WTC11 (cell line): Measurements from ENCODE around the gene CNTNAP2. TPM values are rescaled to one million over a fixed set of nuclear protein-coding genes. Genes with fewer than 3 reads are reported as not detected.

Experiments
- ATAC-seq: fragments of 200-7000 bp; cut with Tn5 transposase; 2 replicates; pipeline ENCODE4 v1.10.0; 2021; ENCODE audit warnings: mild to moderate bottlenecking, moderate library complexity
- CTCF ChIA-PET: fragments of 300-600 bp; sonication (Branson Sonifier 250); formaldehyde crosslinking; loops from one replicate; lab custom pipeline; 2021; ENCODE audit warnings: antibody characterized with exemption; lab: Charles Lee
- POLR2A ChIA-PET: fragments of 350-600 bp; sonication (Branson Sonifier 250); formaldehyde crosslinking; loops from one replicate; lab custom pipeline; 2021; ENCODE audit warnings: antibody characterized with exemption; lab: Charles Lee
- DNase-seq: peaks from one replicate; pipeline ENCODE4 v3.0.0; 2021; ENCODE audit warnings: low spot score
- H3K27ac Mint-ChIP-seq: 2 replicates; pipeline ENCODE4 v1.8.0; 2021; ENCODE audit warnings: mixed read lengths
- H3K27me3 Mint-ChIP-seq: 2 replicates; pipeline ENCODE4 v1.8.0; 2021; ENCODE audit warnings: low read depth, mild to moderate bottlenecking, moderate library complexity, mixed read lengths
- H3K36me3 Mint-ChIP-seq: 2 replicates; pipeline ENCODE4 v1.8.0; 2021; ENCODE audit warnings: mixed read lengths
- H3K4me1 Mint-ChIP-seq: 2 replicates; pipeline ENCODE4 v1.8.0; 2022; ENCODE audit warnings: mixed read lengths
- H3K4me3 Mint-ChIP-seq: 2 replicates; pipeline ENCODE4 v1.8.0; 2021; ENCODE audit warnings: mild to moderate bottlenecking, moderate library complexity, mixed read lengths
- H3K9me3 Mint-ChIP-seq: 2 replicates; pipeline ENCODE4 v1.8.0; 2021; ENCODE audit warnings: mixed read lengths
- CREM ChIP-seq: sonication (generic); formaldehyde crosslinking; IDR thresholded peaks from 2 replicates; pipeline ENCODE4 v1.8.1; 2022; ENCODE audit warnings: mild to moderate bottlenecking, missing genetic modification reagents, moderate library complexity
- GABPB1 ChIP-seq: sonication (generic); formaldehyde crosslinking; IDR thresholded peaks from 2 replicates; pipeline ENCODE4 v1.8.1; 2023; ENCODE audit warnings: mild to moderate bottlenecking, missing genetic modification reagents
- GTF2I ChIP-seq: fragments of 250-450 bp; sonication (Bioruptor Pico); conservative IDR thresholded peaks from 2 replicates; pipeline ENCODE4 v1.4.0; 2021; ENCODE audit warnings: mild to moderate bottlenecking
- IRF2 ChIP-seq: sonication (generic); formaldehyde crosslinking; IDR thresholded peaks from 2 replicates; pipeline ENCODE4 v1.8.0; 2022; ENCODE audit warnings: low read depth, missing genetic modification reagents, borderline replicate concordance
- JAZF1 ChIP-seq: fragments of 250-450 bp; sonication (Bioruptor Pico); IDR thresholded peaks from 2 replicates; pipeline ENCODE4 v1.9.0; 2021; ENCODE audit warnings: moderate library complexity, mild to moderate bottlenecking, inconsistent platforms
- MXD4 ChIP-seq: fragments of 250-450 bp; sonication (Bioruptor Pico); IDR thresholded peaks from 2 replicates; pipeline ENCODE4 v1.8.0; 2021; ENCODE audit warnings: mild to moderate bottlenecking, moderate library complexity, borderline replicate concordance
- MYBL2 ChIP-seq: sonication (generic); formaldehyde crosslinking; IDR thresholded peaks from 2 replicates; pipeline ENCODE4 v1.8.1; 2023; ENCODE audit warnings: mild to moderate bottlenecking, moderate library complexity, missing genetic modification reagents
- NFYB ChIP-seq: sonication (generic); formaldehyde crosslinking; conservative IDR thresholded peaks from 2 replicates; pipeline ENCODE4 v1.8.0; 2022; ENCODE audit warnings: low read depth, missing genetic modification reagents
- NR1H2 ChIP-seq: sonication (generic); formaldehyde crosslinking; IDR thresholded peaks from 2 replicates; pipeline ENCODE4 v1.9.0; 2021; ENCODE audit warnings: mild to moderate bottlenecking, moderate library complexity, missing genetic modification reagents
- OVOL2 ChIP-seq: fragments of 250-450 bp; sonication (Bioruptor Pico); IDR thresholded peaks from 2 replicates; pipeline ENCODE4 v1.9.0; 2021; ENCODE audit warnings: mild to moderate bottlenecking, borderline replicate concordance
- RELA ChIP-seq: sonication (generic); formaldehyde crosslinking; IDR thresholded peaks from 2 replicates; pipeline ENCODE4 v1.8.1; 2022; ENCODE audit warnings: missing genetic modification reagents, mild to moderate bottlenecking, borderline replicate concordance
- ZNF263 ChIP-seq: sonication (generic); formaldehyde crosslinking; IDR thresholded peaks from 2 replicates; pipeline ENCODE4 v1.8.1; 2022; ENCODE audit warnings: low read depth, mild to moderate bottlenecking, moderate library complexity, missing genetic modification reagents
- ZNF416 ChIP-seq: fragments of 250-450 bp; sonication (Bioruptor Pico); IDR thresholded peaks from 2 replicates; pipeline ENCODE4 v1.9.0; 2021; ENCODE audit warnings: mild to moderate bottlenecking, inconsistent platforms
- total RNA-seq: library from RNA; stranded (reverse); gene quantifications from 3 replicates; pipeline ENCODE4 v1.2.3, GENCODE V29; 2021
- TF ChIP-seq, protein P1 (sequence below): sonication (generic); formaldehyde crosslinking; IDR thresholded peaks from 2 replicates; pipeline ENCODE4 v1.8.1; 2023; ENCODE audit warnings: mild to moderate bottlenecking, missing genetic modification reagents, borderline replicate concordance
- TF ChIP-seq, protein P2 (sequence below): sonication (generic); formaldehyde crosslinking; IDR thresholded peaks from 2 replicates; pipeline ENCODE4 v1.8.0; 2022; ENCODE audit warnings: mild to moderate bottlenecking, missing genetic modification reagents
- TF ChIP-seq, protein P3 (sequence below): sonication (generic); formaldehyde crosslinking; IDR thresholded peaks from 2 replicates; pipeline ENCODE4 v1.8.1; 2023; ENCODE audit warnings: mild to moderate bottlenecking, missing genetic modification reagents
- TF ChIP-seq, protein P4 (sequence below): sonication (generic); formaldehyde crosslinking; IDR thresholded peaks from 2 replicates; pipeline ENCODE4 v1.8.1; 2023; ENCODE audit warnings: mild to moderate bottlenecking, missing genetic modification reagents, moderate library complexity
- TF ChIP-seq, protein P5 (sequence below): sonication (generic); formaldehyde crosslinking; IDR thresholded peaks from 2 replicates; pipeline ENCODE4 v1.8.1; 2023; ENCODE audit warnings: mild to moderate bottlenecking, moderate library complexity, missing genetic modification reagents
- TF ChIP-seq, protein P6 (sequence below): fragments of 250-450 bp; sonication (Bioruptor Pico); IDR thresholded peaks from 2 replicates; pipeline ENCODE4 v1.9.0; 2021; ENCODE audit warnings: moderate library complexity, mild to moderate bottlenecking, inconsistent platforms, borderline replicate concordance

Gene CNTNAP2
- total RNA-seq, 1 experiment from 2014 or later = 63.8 TPM

DNA sequence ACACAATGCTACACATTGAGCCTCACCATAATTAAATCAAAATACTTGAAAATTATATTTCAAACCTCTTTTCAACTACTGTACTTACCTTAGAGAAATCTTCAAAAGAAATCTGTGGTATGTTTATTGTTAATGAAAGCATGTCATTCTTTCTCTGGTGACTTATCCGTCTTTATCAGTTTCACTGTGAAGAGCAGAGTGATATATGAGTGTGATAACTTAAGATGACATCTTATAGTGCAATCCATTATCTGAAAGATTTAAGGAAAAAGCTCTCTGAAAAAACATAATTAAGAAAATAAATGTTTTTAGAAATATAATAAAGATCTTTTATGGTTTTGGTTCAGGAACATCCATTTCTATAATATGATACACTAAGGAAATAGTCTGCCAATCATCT, 1562.3 kb downstream of the CNTNAP2 start (continued):
- TF ChIP-seq, protein P1, sequence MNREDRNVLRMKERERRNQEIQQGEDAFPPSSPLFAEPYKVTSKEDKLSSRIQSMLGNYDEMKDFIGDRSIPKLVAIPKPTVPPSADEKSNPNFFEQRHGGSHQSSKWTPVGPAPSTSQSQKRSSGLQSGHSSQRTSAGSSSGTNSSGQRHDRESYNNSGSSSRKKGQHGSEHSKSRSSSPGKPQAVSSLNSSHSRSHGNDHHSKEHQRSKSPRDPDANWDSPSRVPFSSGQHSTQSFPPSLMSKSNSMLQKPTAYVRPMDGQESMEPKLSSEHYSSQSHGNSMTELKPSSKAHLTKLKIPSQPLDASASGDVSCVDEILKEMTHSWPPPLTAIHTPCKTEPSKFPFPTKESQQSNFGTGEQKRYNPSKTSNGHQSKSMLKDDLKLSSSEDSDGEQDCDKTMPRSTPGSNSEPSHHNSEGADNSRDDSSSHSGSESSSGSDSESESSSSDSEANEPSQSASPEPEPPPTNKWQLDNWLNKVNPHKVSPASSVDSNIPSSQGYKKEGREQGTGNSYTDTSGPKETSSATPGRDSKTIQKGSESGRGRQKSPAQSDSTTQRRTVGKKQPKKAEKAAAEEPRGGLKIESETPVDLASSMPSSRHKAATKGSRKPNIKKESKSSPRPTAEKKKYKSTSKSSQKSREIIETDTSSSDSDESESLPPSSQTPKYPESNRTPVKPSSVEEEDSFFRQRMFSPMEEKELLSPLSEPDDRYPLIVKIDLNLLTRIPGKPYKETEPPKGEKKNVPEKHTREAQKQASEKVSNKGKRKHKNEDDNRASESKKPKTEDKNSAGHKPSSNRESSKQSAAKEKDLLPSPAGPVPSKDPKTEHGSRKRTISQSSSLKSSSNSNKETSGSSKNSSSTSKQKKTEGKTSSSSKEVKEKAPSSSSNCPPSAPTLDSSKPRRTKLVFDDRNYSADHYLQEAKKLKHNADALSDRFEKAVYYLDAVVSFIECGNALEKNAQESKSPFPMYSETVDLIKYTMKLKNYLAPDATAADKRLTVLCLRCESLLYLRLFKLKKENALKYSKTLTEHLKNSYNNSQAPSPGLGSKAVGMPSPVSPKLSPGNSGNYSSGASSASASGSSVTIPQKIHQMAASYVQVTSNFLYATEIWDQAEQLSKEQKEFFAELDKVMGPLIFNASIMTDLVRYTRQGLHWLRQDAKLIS (CRISPR knock-in tag) = no peak
- TF ChIP-seq NR1H2 (CRISPR knock-in tag) (no peak), IRF2 (no peak), ZNF416 (no peak), NFYB (CRISPR knock-in tag) (no peak), MYBL2 (CRISPR knock-in tag) (no peak)
- TF ChIP-seq, protein P2, sequence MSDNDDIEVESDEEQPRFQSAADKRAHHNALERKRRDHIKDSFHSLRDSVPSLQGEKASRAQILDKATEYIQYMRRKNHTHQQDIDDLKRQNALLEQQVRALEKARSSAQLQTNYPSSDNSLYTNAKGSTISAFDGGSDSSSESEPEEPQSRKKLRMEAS (CRISPR knock-in tag) = no peak
- TF ChIP-seq, protein P3, sequence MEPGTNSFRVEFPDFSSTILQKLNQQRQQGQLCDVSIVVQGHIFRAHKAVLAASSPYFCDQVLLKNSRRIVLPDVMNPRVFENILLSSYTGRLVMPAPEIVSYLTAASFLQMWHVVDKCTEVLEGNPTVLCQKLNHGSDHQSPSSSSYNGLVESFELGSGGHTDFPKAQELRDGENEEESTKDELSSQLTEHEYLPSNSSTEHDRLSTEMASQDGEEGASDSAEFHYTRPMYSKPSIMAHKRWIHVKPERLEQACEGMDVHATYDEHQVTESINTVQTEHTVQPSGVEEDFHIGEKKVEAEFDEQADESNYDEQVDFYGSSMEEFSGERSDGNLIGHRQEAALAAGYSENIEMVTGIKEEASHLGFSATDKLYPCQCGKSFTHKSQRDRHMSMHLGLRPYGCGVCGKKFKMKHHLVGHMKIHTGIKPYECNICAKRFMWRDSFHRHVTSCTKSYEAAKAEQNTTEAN (CRISPR knock-in tag) = no peak

DNA sequence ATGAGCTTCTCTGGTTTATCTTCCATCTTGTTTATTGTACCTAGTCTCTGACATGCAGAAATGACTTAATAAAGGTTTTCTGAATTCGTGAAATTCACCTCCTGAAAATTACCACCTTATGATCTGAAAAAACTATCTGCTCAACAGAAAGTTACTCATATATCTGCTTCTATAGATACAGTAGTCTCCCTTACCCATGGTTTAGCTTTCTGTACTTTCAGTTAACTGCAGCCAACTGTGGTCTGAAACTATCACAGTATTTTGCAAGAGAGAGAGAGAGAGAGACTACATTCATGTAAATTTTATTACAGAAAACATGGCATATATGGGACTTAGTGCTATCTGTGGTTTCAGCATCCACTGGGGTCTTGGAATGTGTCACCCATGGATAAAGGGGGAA, 1564.9 kb downstream of the CNTNAP2 start:
- Mint-ChIP-seq H3K4me1 (no peaks in the 10 kb centered on the region), H3K27ac (no peak overlapping the region), H3K4me3 (no peak overlapping the region), H3K36me3 (no peaks in the 10 kb centered on the region), H3K27me3 (no peaks in the 10 kb centered on the region), H3K9me3 (no peaks in the 10 kb centered on the region)
- no peak for DNase-seq
- TF ChIP-seq, protein P4, sequence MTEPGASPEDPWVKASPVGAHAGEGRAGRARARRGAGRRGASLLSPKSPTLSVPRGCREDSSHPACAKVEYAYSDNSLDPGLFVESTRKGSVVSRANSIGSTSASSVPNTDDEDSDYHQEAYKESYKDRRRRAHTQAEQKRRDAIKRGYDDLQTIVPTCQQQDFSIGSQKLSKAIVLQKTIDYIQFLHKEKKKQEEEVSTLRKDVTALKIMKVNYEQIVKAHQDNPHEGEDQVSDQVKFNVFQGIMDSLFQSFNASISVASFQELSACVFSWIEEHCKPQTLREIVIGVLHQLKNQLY = no peak
- TF ChIP-seq CREM (CRISPR knock-in tag) (no peak), ZNF263 (CRISPR knock-in tag) (no peak), GABPB1 (CRISPR knock-in tag) (no peak)
- TF ChIP-seq, protein P5, sequence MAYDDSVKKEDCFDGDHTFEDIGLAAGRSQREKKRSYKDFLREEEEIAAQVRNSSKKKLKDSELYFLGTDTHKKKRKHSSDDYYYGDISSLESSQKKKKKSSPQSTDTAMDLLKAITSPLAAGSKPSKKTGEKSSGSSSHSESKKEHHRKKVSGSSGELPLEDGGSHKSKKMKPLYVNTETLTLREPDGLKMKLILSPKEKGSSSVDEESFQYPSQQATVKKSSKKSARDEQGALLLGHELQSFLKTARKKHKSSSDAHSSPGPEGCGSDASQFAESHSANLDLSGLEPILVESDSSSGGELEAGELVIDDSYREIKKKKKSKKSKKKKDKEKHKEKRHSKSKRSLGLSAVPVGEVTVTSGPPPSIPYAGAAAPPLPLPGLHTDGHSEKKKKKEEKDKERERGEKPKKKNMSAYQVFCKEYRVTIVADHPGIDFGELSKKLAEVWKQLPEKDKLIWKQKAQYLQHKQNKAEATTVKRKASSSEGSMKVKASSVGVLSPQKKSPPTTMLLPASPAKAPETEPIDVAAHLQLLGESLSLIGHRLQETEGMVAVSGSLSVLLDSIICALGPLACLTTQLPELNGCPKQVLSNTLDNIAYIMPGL (CRISPR knock-in tag) = no peak
- no peak for ATAC-seq
- POLR2A ChIA-PET = no interaction called here
- CTCF ChIA-PET = no interaction called here

DNA sequence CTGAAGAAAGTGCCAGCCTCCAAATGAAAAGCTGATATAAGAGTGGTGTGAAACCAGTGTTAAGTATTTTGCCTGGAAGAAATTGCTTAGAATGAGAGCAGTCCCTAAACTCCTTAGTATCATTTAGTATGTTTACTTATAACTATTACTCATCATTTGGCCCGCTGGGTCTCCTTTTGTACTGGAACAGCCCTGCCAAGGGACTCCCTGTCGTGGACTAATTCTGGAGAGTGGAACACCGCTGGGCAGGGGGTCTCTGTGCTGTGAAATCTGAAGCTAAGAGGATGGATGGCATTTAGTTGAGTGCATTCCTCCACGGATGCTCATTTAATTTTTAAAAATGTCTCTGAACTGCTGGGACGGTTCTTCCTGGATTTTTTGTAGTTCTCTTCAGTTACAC, 1584.1 kb downstream of the CNTNAP2 start:
- no peak for TF ChIP-seq MXD4 (CRISPR knock-in tag)
- TF ChIP-seq, protein P6, sequence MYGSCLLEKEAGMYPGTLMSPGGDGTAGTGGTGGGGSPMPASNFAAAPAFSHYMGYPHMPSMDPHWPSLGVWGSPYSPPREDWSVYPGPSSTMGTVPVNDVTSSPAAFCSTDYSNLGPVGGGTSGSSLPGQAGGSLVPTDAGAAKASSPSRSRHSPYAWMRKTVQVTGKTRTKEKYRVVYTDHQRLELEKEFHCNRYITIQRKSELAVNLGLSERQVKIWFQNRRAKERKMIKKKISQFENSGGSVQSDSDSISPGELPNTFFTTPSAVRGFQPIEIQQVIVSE = no peak
- no peak for TF ChIP-seq OVOL2 (CRISPR knock-in tag)
- TF ChIP-seq GABPB1 (CRISPR knock-in tag) = no peak
- no peak for TF ChIP-seq GTF2I
- TF ChIP-seq, protein P5 (CRISPR knock-in tag) = no peak
- TF ChIP-seq RELA (CRISPR knock-in tag) = no peak
- TF ChIP-seq JAZF1 (CRISPR knock-in tag) = no peak
- TF ChIP-seq MYBL2 (CRISPR knock-in tag) = no peak
- no peak for TF ChIP-seq NFYB (CRISPR knock-in tag)
- no peak for TF ChIP-seq ZNF263 (CRISPR knock-in tag)
- no peaks in the 10 kb centered on the region; the same call in 1 of the 2 replicates for H3K27me3 Mint-ChIP-seq
- CTCF ChIA-PET = no interaction called here
- H3K4me1 Mint-ChIP-seq = peaks cover 8% of the 10 kb centered on the region
- no peak overlapping the region for H3K27ac Mint-ChIP-seq
- POLR2A ChIA-PET = no interaction called here
- H3K9me3 Mint-ChIP-seq = peaks cover 18% of the 10 kb centered on the region
- no peak for ATAC-seq
- H3K4me3 Mint-ChIP-seq = no peak overlapping the region
- no peak for DNase-seq
- H3K36me3 Mint-ChIP-seq = 0 out of 2 replicates have a peak, but pooled peaks cover 3% of the 10 kb centered on the region
